DMS 273 (cell line): ENCODE data around the gene ZBTB7C.

Source experiments
- DNase-seq: peaks from one replicate; lab custom pipeline; 2025; ENCODE audit not compliant: unreplicated experiment; lab: John Stamatoyannopoulos, UW

ZBTB7C gene

DNA sequence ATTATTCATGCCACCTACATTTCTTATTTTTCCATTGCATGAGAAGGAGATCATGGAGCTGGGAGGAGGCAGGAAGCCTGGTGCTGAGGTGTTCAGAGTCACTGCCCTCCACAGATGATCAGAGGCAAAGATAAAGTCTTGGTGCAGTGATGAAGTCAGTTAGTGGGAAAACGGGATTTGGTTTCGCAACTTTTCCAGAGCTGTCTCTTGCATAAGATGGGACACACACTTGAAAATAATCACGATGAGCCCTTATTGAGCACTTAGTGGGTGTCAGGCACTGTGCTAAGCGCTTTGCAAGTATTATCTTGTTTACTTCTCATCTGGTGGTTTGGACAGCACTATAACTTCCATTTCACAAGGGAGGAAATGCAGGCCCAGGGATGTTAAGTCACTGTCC, 256.6 kb downstream of the ZBTB7C start:
- DNase-seq: no peak

DNA sequence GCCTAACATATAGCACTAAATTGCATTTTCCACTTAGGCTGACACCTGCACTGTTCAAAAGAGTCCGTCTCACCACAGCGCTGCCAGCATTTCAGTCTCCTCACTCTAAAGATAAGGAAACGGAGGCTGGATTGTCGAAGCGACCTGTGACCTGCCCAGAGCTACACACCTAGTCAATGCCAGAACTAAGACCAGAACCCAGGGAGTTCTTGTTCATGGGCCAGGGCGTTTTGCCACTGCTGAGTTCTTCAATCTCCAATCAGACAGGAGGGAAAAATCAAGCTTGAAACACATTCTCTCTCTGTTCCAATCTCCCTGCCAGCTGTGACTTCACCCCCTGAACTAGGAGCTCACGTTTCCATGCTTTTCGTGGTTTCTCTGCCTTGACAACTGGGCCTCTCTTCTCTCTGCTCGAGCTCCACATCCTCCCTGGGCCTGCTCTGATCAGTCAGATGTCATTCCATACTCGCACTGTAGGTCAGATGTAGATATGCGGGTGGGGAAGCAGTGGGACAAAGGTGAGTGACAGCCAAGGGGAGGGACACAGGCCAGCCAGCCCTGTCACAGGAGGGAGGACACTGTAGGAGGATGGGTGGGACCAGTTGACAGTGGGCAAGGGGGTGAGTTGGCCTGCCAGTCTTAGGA, 257.6 kb downstream of the ZBTB7C start:
- DNase-seq: peak; percentile 13

GRCh38 chr18:48149020-48149685, 260.0 kb downstream of the ZBTB7C start:
- DNase-seq: no peak

DNA sequence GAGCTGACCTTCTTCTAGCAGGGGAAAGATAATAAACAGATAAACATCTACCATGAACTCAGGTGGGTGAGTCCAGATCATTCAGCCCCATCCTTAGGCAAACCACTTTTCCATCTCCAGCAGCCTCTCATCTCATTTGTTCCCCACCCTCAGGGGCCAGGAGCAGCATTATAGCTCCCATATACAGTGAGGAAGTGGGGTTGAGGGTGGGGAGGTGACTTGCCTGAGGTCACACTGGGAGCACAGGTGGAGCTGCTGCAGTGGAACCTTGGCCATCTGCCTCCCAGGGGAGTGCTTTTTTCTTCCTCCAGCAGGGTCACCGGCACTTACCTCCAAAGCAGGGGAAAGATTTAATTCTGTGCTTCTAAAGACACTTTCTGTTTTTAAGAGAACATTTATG, 266.2 kb downstream of the ZBTB7C start:
- no peak for DNase-seq

GRCh38 chr18:48142353-48142752, 266.8 kb downstream of the ZBTB7C start:
- no peak for DNase-seq

GRCh38 chr18:48140731-48141130, 268.5 kb downstream of the ZBTB7C start:
- DNase-seq: no peak

DNA sequence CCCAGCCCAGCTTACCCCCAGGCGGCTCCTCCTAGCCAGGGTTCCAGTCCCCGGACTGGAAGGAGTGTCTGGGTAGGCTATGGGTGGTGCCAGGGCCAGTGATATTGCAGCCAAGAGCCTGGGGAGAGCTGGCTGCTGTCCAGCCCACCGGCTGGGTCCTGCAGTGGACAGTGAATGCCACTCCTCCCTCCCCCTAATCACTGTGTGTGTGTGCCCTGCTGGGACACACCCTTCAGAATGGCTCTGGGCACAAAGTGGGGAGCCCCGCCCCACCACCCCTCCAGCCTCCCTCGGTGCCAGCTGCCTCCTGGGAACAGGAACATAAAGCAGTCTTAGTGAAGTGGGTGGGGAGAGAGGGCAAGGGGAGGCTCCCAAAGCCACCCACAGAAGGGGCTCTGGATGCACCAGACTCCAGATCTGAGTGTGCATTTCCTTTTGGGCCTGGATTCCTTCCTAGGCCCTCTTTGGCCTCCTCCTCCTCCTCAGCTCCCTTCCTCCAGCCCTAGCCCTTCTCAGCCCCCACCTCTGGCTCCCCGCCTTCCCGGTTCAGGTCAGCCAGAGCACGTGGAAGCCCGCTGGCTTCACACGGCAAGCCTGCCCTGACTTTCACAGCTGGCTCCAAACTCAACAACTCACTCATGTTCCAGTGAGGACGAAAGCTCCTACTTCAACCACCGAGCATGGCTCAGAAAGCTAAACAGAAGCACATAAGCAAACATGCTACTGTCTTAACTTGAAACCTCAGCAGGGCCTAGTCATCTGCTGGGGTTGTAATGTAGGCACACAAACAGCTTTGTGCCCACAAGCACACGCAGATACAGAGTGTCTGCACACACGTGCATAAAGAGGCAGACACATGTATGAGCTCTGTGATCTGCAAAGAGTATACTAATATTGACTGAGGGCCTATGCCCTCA, 269.5 kb downstream of the ZBTB7C start:
- peak; percentile 57 for DNase-seq

- DNase-seq: peak; percentile 50
These were observed 270.3 kb downstream of the ZBTB7C start for GRCh38 chr18:48138660-48139430.

- peak; percentile 32 for DNase-seq
These were observed 271.0 kb downstream of the ZBTB7C start for GRCh38 chr18:48138210-48138609.

DNA sequence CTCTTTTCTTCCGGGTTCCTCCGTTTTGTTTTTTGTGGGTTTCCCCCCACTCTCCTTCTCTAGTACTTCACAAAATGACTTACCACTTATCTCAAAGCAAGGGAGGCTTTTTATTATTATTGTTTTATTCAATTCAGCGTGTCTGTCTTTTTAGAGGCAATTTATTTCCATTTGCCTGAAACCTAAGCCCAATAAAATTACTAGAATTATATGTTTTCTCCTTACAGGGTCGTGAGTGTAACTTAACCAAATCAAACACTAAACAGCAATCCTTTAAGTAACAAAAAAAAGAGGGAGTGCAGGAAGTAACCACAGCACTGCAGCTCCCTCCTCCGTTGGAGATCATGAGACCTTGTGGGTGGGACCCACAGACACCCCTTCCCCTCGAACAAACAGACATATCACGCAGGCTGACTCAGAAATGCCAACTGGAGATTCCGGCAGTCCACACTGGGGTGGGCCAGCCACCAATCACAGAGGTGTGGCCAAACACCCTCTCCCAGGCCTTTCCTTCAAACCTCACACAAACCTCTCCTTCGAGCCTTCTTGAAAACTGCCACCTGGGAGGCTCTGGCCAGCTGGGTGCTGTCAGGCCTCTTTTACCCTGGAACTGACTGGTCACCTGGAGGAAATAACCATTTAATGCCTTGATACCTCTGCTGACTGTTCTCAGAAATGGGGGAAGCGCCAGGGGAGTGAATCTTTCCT, 271.7 kb downstream of the ZBTB7C start:
- DNase-seq: no peak

- DNase-seq: peak; percentile 66
These were observed 272.3 kb downstream of the ZBTB7C start for GRCh38 chr18:48136827-48137373.

DNA sequence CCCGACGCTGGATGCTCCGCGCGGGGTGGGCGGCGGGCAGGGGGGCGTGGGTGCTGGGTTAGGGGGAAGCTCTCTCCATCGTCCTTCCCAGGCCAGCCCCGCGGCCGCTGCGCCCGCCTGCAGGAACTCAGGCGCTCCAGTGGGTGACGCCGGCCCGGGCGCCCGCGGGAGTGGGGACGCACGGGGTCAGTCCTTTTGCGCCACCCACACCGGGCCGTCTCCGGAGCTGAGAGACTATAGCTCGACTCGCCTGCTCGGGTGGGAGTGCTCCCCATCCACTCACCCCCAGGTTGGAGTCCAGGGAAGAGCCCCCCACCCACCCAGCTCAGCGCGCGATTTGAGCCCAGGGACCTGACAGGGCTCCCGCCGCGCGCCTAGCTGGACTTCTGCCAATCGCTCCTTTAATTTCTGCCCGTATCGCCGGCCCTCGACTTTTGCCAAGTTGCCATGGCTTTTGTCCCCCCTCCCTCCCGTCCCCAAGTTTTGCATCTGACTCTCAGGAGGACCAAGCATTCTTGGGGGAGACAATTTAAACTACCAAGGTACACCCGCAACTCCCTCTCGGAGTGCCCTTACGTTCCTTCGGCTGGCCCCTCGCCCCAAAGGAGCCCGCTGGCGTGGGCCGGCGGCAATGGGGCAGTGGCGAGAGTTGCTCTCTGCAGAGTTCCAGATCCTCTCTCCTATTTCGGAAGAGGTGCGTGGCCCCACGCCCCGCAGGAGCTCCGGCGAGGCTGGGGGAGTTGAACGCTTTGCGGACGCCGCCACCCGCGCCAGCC, 272.9 kb downstream of the ZBTB7C start:
- DNase-seq: peak; percentile 70

DNA sequence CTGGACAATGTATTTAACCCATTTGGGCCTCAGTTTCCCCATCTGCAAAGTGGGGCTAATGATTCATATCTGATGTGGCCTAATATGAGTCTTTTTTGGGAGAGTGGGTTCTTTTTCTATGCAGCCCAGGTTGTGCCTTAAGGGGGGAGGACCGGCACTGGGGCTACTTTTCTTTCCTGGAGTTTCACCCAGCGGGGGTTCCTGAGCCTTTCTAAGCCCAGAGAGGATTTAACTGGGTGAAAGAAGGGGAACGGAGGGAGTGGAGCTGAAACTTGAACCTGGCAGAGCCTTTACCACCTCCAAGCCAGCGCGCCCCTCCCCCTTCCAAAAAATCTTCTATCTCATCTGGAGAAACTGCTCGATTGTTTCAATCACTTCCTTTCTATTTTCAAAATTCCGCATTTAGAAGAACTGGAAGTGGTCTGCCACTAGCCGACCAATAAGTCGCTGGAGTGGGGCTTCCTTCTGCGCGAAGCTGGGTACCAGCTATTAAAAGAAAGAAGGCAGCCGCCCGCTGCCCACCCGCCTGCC, 273.7 kb downstream of the ZBTB7C start:
- no peak for DNase-seq

- DNase-seq: no peak
These were observed 274.6 kb downstream of the ZBTB7C start for GRCh38 chr18:48134609-48135008.

- DNase-seq: peak; percentile 51
These were observed 275.4 kb downstream of the ZBTB7C start for GRCh38 chr18:48133671-48134251.

DNA sequence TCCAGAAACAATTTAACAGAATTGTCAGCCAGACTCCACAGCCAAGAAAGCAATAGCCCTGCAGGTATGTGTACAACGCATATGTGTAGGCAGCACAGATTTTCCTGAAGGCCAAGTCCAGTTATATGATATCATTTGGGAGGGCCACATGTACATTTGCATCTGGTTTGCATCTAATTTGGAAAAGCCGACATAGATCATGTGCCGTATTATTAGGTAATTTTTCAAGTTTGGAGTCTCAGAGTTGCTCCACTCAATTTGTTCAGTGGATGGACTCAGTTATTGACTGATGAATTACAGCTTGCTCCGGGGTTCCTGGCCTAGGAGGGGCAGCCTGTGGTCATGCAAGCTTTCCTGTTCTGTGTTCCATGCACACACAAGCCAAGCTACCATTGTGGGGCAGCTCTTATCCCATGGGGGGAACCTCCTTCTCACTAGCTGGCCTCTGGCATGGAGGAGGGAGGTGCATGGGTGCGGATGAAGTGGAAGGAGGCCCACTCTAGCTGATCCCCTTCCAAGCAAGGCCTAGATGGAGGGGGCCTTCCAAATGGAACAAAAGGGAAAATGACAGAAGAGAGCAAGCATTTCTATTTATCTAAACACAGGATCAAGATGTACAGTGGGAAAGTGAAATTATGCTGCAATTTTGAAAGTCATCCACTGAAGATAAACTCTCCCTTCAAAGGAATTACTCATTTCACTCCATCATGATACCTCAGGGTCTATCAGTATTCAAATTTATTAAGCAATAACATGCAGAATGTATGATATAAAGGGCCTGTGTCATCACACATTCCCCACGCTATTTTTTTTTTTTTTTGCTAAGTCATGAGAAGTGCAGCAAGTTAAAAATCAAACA, 276.2 kb downstream of the ZBTB7C start:
- no peak for DNase-seq

- DNase-seq: no peak
These were observed 278.1 kb downstream of the ZBTB7C start for GRCh38 chr18:48131042-48131441.

DNA sequence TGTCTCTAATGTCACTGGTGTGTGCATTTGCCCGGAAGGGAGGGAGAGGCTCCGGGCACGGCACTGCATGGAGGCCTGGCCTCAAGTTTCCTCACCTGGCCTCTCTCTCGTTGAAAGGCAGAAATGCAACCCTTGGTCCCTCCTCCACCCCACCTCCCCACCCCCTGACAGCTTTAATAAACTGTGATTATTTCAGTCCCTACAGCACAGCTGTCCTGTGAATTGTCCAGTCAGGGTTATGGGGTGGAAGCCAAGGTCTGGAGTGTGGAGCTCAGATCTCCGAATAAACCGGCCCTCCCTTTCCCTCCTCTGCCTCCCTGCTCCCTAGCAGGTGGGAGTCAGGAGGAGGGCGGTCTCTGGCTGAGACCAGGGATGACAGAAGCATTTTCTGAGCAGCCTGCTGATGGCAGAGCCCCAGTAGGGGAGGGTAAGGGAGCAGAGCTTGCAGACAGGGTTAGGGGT, 279.5 kb downstream of the ZBTB7C start:
- peak; percentile 53 for DNase-seq
